Testis (tissue), 3 donors: ENCODE data around the gene NKD1. TPM values are rescaled to one million over a fixed set of nuclear protein-coding genes. Genes with fewer than 3 reads are reported as not detected.

ENCODE experiments used
- DNase-seq: peaks from one replicate; pipeline ENCODE4 v3.0.0-alpha.2; 2019
- H3K27ac ChIP-seq, 2 donors: fragments of 200-600 bp; sonication (generic); one replicate each; pipeline ENCODE4 v1.5.1; 2019
- H3K27me3 ChIP-seq: fragments of 200-600 bp; sonication (generic); one replicate; pipeline ENCODE4 v1.5.1; 2019
- H3K36me3 ChIP-seq: fragments of 200-600 bp; sonication (generic); one replicate; pipeline ENCODE4 v1.5.1; 2017; ENCODE audit warnings: low read depth; ENCODE audit errors: missing control alignments
- H3K4me1 ChIP-seq: fragments of 200-600 bp; sonication (generic); one replicate; pipeline ENCODE4 v1.5.1; 2019
- H3K4me3 ChIP-seq, 2 donors: fragments of 200-600 bp; sonication (generic); one replicate each; pipeline ENCODE4 v1.5.1; 2017 to 2019
- H3K9me3 ChIP-seq: fragments of 200-600 bp; sonication (generic); one replicate; pipeline ENCODE4 v1.5.1; 2017
- POLR2A ChIP-seq: fragments of 450-650 bp; IDR thresholded peaks from one replicate; pipeline ENCODE4 v1.6.1; 2017; ENCODE audit warnings: antibody characterized with exemption, mild to moderate bottlenecking, moderate library complexity
- WGBS, 2 donors: methylation state at CpG; one replicate each; pipeline ENCODE4 v1.1.5; 2018; 5-methylcytosine and 5-hydroxymethylcytosine counted together
- intact Hi-C: fragments of 100-400 bp; cut with DNase I; formaldehyde crosslinking; loops from one replicate; pipeline ENCODE4 v1.15.1; 2023; ENCODE audit warnings: low total_unique reads
- polyA plus RNA-seq: library from polyadenylated mRNA; stranded (reverse); fragments of 350-450 nt; fragmentation: Illumina TruSeq; extraction: RNeasy Lipid Tissue Mini Kit (QIAGEN cat#74804); gene quantifications from one replicate; pipeline ENCODE4 v1.2.3, GENCODE V29; 2014; ENCODE audit warnings: low read depth, low replicate concordance; ENCODE audit not compliant: insufficient read depth
- total RNA-seq, 2 donors: library from RNA; depleted of rRNA; stranded (reverse); fragments of >200 nt; gene quantifications; one replicate each; pipeline ENCODE4 v1.2.3, GENCODE V29; 2016
- TF ChIP-seq, protein P1 (sequence below), 3 experiments: fragments of 450-650 bp in 2 of 3; fragments of 200-600 bp in 1 of 3; sonication (generic) in 1 of 3; IDR thresholded peaks; one replicate each; pipeline ENCODE4 v1.5.1; 2016 to 2019; ENCODE audit warnings: antibody characterized with exemption in 3 of 3, mild to moderate bottlenecking in 2 of 3, moderate library complexity in 1 of 3

The NKD1 gene
- total and polyA plus RNA-seq, 3 donors from 2014 or later: 5.9 to 14.4 (median 8.4) TPM

GRCh38 chr16:50595859-50596258, 47.7 kb downstream of the NKD1 start:
- DNase-seq: no peak
- Histone ChIP-seq H3K27me3 (no peaks in the 10 kb centered on the region), H3K9me3 (no peaks in the 10 kb centered on the region), H3K4me1 (peaks cover 29% of the 10 kb centered on the region), H3K4me3 (no peak overlapping the region), H3K36me3 (no peaks in the 10 kb centered on the region), H3K27ac (no peak overlapping the region)
- intact Hi-C loops: no loop called here
- 94 to 100% methylated on average over 2 of the region's 2 CpGs for WGBS, 2 donors
- no peak for TF ChIP-seq POLR2A
- TF ChIP-seq, protein P1, sequence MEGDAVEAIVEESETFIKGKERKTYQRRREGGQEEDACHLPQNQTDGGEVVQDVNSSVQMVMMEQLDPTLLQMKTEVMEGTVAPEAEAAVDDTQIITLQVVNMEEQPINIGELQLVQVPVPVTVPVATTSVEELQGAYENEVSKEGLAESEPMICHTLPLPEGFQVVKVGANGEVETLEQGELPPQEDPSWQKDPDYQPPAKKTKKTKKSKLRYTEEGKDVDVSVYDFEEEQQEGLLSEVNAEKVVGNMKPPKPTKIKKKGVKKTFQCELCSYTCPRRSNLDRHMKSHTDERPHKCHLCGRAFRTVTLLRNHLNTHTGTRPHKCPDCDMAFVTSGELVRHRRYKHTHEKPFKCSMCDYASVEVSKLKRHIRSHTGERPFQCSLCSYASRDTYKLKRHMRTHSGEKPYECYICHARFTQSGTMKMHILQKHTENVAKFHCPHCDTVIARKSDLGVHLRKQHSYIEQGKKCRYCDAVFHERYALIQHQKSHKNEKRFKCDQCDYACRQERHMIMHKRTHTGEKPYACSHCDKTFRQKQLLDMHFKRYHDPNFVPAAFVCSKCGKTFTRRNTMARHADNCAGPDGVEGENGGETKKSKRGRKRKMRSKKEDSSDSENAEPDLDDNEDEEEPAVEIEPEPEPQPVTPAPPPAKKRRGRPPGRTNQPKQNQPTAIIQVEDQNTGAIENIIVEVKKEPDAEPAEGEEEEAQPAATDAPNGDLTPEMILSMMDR (IDR thresholded peaks at IDR 0.05): no peak

DNA sequence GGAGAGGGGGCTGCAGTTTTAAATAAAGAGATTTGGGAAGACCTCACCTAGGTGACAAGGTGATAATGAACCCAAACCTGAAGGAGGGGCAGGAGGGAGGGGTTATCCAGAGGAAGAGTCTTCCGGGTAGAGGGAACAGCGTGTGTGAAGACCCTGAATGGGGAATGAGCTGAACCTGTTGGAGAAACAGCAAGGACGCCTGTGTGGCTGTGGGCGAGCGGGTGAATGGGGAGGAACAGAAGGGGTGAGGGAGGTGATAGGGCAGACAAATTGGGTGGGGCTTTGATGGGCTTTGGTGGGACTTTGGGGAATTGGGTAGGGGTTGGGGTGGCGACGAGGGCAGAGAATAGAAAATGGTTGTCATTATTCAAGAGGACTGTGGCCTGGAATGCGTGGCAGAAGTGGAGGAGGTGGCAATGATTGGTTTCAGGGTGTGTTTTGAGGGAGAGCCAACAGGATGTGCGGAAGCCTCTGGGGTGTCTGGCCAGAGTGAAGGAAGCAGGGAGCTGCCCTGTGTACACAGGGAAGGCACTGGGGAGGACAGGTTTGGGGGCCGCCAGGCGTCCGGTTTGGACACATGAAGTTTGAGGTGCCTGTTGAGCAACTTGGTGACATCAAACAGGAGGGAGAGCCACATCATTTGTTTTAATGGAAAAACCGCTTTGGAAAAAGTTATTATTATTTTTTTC, 48.7 kb downstream of the NKD1 start:
- WGBS, 2 donors: 86 to 92% methylated on average over 13 of the region's 13 CpGs
- no peak overlapping the region for H3K27ac ChIP-seq
- no peaks in the 10 kb centered on the region for H3K27me3 ChIP-seq
- intact Hi-C loops: no loop called here
- no peak for DNase-seq
- TF ChIP-seq, protein P1 (IDR thresholded peaks at IDR 0.05): no peak
- H3K36me3 ChIP-seq: no peaks in the 10 kb centered on the region
- H3K4me1 ChIP-seq: peaks cover 31% of the 10 kb centered on the region
- no peak overlapping the region for H3K4me3 ChIP-seq
- H3K9me3 ChIP-seq: no peaks in the 10 kb centered on the region

DNA sequence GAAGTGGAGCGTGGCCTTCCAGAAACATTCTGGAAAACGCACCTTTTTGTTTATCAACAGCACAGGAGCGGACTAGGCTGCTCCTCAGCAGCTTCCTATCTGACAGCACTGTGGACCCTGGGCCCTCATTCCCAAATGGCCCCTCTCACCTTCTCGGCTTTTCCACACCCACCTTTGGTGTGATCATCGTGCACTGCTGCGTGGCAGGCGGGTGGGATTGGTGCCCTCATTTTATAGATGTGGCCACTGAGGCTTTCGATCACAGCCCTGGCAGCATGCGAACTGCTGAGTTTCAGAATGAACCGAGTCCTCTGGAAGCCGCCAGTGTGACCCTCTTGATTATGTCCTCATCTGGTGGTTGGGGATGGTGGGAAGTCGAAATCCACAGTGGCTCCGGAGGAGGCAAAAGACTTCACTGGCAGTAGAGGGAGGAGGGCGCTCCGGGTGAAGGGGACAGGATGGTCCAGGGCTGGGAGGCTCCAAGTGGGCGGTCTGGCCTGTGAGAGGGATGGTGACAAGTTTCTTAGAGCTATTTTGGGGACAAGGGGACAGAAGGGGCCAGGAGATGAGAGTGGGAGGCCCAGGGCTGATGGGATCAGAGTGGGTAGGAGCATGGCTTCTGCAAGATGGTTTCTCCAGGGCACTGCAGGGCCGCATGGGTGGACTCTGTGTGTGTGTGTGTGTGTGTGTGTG, 49.5 kb downstream of the NKD1 start:
- peaks cover 31% of the 10 kb centered on the region for H3K4me1 ChIP-seq
- DNase-seq: no peak
- H3K27me3 ChIP-seq: no peaks in the 10 kb centered on the region
- H3K4me3 ChIP-seq: no peak overlapping the region
- TF ChIP-seq, protein P1 (IDR thresholded peaks at IDR 0.05): no peak
- TF ChIP-seq POLR2A: no peak
- H3K36me3 ChIP-seq: no peaks in the 10 kb centered on the region
- H3K27ac ChIP-seq: no peak overlapping the region
- intact Hi-C loops: no loop called here
- H3K9me3 ChIP-seq: no peaks in the 10 kb centered on the region
- WGBS, 2 donors: 89 to 95% methylated on average over 10 to 17 of the region's 17 CpGs

DNA sequence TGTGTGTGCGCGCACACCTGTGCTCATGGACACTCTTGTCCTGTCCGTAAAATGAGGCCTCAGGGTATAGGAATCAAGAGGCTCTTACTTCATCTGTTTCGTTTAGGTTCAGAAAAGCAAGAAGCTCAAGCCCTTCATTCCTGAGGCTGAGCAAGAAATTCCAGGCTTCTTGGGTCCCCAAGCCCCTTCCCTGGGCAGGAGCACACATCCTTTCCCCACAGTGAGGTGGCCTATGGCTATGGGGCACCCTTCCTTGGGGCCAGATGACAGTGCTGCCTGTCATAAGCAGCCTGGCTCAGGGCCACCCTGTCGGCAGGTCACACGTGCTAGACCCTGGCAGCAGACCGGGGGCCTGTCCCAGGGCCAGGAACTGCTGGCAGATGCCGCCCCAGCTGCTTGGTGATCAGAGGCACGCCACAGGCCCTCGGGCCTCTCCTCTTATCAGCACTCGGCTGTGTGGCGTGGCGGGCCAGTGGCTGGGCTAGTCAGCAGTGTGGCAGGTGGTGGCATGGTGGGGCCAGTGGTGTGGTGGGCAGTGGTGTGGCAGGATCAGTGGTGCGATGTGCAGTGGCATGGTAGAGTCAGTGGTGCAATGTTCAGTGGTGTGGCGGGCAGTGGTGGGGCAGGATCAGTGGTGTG, 50.2 kb downstream of the NKD1 start:
- no peaks in the 10 kb centered on the region for H3K27me3 ChIP-seq
- no peak overlapping the region for H3K27ac ChIP-seq
- TF ChIP-seq POLR2A: no peak
- TF ChIP-seq, protein P1 (IDR thresholded peaks at IDR 0.05): no peak
- WGBS, 2 donors: 83 to 100% methylated on average over 4 to 11 of the region's 15 CpGs
- no peak overlapping the region for H3K4me3 ChIP-seq
- DNase-seq: no peak
- H3K36me3 ChIP-seq: no peaks in the 10 kb centered on the region
- intact Hi-C loops: no loop called here
- no peaks in the 10 kb centered on the region for H3K9me3 ChIP-seq
- peaks cover 31% of the 10 kb centered on the region for H3K4me1 ChIP-seq
